HL-60 (cell line): ENCODE data around the gene FAM200B.

Source experiments
- DNase-seq, 2 experiments: peaks; one replicate each; pipeline ENCODE4 v3.0.0-alpha.2; 2010 to 2020; ENCODE audit warnings: low read depth in 1 of 2, low spot score in 1 of 2
- H3K27ac ChIP-seq: fragments of 250-450 bp; sonication (Bioruptor Pico); replicated peaks from 2 replicates; pipeline ENCODE4 v1.5.1; 2020; ENCODE audit warnings: mild to moderate bottlenecking, moderate library complexity
- H3K27me3 ChIP-seq: fragments of 250-450 bp; sonication (Bioruptor Pico); 2 replicates; pipeline ENCODE4 v1.5.1; 2021; ENCODE audit warnings: mild to moderate bottlenecking, moderate library complexity; ENCODE audit not compliant: insufficient read depth, poor library complexity, severe bottlenecking
- H3K4me3 ChIP-seq: replicated peaks from 2 replicates; pipeline ENCODE4 v1.5.1; 2011; ENCODE audit warnings: mild to moderate bottlenecking, control low read depth, low read length; ENCODE audit not compliant: insufficient read depth
- CTCF ChIP-seq: IDR thresholded peaks from one replicate; pipeline ENCODE4 v1.5.1; 2011; ENCODE audit warnings: low read length, control low read depth, inconsistent platforms; ENCODE audit not compliant: insufficient read depth
- GABPA ChIP-seq: IDR thresholded peaks from 2 replicates; pipeline ENCODE4 v1.6.1; 2012; ENCODE audit warnings: low read depth
- POLR2AphosphoS5 ChIP-seq: IDR thresholded peaks from 2 replicates; pipeline ENCODE4 v1.6.1; 2012; ENCODE audit warnings: low read depth
- REST ChIP-seq: IDR thresholded peaks from 2 replicates; pipeline ENCODE4 v1.6.1; 2012; ENCODE audit warnings: low read depth; ENCODE audit not compliant: insufficient replicate concordance
- SPI1 ChIP-seq: IDR thresholded peaks from 2 replicates; pipeline ENCODE4 v1.6.1; 2012; ENCODE audit warnings: low read depth, mild to moderate bottlenecking, borderline replicate concordance

Gene FAM200B

GRCh38 chr4:15652841-15653240 lies 28.8 kb upstream of the FAM200B start:
- Histone ChIP-seq H3K27ac (peak overlapping the region; percentile 84), H3K4me3 (peak overlapping the region; percentile 74), H3K27me3 (no peaks in the 10 kb centered on the region)
- no peak for TF ChIP-seq POLR2AphosphoS5
- no peak for TF ChIP-seq CTCF
- no peak for TF ChIP-seq REST
- no peak for TF ChIP-seq GABPA
- no peak for TF ChIP-seq SPI1
- DNase-seq, result no peak

- Histone ChIP-seq H3K4me3 (peak overlapping the region; percentile 74), H3K27ac (peak overlapping the region; percentile 84), H3K27me3 (no peaks in the 10 kb centered on the region)
- no peak for TF ChIP-seq SPI1
- TF ChIP-seq POLR2AphosphoS5, result no peak
- no peak for TF ChIP-seq GABPA
- TF ChIP-seq CTCF, result no peak
- TF ChIP-seq REST, result no peak
- no peak for DNase-seq
Measured at GRCh38 chr4:15653420-15653819, 28.2 kb upstream of the FAM200B start.

GRCh38 chr4:15653864-15654592 lies 27.6 kb upstream of the FAM200B start:
- no peak for TF ChIP-seq POLR2AphosphoS5
- TF ChIP-seq REST, result no peak
- no peak for TF ChIP-seq GABPA
- no peak for TF ChIP-seq SPI1
- TF ChIP-seq CTCF, result no peak
- Histone ChIP-seq H3K4me3 (peak overlapping the region; percentile 74), H3K27me3 (no peaks in the 10 kb centered on the region), H3K27ac (peak overlapping the region; percentile 84)
- peak in 1 of 2 experiments; percentile 55 for DNase-seq
